ENCODE data around the gene CAPN14.

- TF ChIP-seq CTCF (conservative IDR thresholded peaks at IDR 0.05 in 1 of 2, IDR thresholded peaks at IDR 0.05 in 1 of 2; ENCODE audit: extremely low read depth in 1 of 2, insufficient read depth in 1 of 2, low read depth in 1 of 2, low read length in 2 of 2) (no peak), EZH2 (IDR thresholded peaks at IDR 0.05; ENCODE audit: borderline replicate concordance, low read length) (no peak)
Observed at GRCh38 chr2:31249009-31249690, 31.8 kb upstream of the CAPN14 start.

Data from mammary epithelial cell (primary cell).